Pons (tissue), 1 donor: ENCODE data around the gene GRK4.
A peak's percentile ranks its signal among the peaks of the same experiment; 100 is the strongest.

Source experiments
- DNase-seq: peaks from one replicate; pipeline ENCODE4 v3.0.0-alpha.2; 2016; ENCODE audit warnings: low spot score

Gene GRK4

DNA sequence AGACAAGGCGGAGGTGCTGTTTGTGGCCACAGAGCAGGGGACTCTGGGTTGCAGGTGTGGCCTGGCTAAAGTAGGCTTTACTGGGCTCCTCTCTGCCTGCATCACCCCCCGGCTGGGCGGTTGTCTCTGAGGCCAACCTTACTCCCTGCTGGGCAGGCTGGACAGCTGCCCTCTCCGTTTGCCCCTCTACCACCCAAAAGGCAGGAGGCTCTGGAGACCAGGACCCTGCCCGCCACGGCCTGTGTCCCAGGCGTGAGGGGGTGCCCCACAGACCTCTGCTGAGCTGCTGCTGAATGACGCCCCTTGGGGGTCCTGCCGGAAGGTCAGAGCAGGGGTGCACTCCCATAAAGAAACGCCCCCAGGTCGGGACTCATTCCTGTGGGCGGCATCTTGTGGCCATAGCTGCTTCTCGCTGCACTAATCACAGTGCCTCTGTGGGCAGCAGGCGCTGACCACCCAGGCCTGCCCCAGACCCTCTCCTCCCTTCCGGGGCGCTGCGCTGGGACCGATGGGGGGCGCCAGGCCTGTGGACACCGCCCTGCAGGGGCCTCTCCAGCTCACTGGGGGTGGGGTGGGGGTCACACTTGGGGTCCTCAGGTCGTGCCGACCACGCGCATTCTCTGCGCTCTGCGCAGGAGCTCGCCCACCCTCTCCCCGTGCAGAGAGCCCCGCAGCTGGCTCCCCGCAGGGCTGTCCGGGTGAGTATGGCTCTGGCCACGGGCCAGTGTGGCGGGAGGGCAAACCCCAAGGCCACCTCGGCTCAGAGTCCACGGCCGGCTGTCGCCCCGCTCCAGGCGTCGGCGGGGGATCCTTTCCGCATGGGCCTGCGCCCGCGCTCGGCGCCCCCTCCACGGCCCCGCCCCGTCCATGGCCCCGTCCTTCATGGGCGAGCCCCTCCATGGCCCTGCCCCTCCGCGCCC, 110.0 kb downstream of the GRK4 start:
- DNase-seq: no peak

GRCh38 chr4:3074078-3074845, 110.9 kb downstream of the GRK4 start, which contains the start of the genes HTT and HTT-AS:
HTT (plus strand) TSS chr4:3074681; CDS start chr4:3074826, 145 bp downstream.
HTT-AS (minus strand) TSS chr4:3074538.
- DNase-seq: peak; percentile 96

GRCh38 chr4:3074846-3075651, 111.7 kb downstream of the GRK4 start:
- DNase-seq: peak; percentile 45

- no peak for DNase-seq
Observed at GRCh38 chr4:3075652-3075981, 112.2 kb downstream of the GRK4 start.

DNA sequence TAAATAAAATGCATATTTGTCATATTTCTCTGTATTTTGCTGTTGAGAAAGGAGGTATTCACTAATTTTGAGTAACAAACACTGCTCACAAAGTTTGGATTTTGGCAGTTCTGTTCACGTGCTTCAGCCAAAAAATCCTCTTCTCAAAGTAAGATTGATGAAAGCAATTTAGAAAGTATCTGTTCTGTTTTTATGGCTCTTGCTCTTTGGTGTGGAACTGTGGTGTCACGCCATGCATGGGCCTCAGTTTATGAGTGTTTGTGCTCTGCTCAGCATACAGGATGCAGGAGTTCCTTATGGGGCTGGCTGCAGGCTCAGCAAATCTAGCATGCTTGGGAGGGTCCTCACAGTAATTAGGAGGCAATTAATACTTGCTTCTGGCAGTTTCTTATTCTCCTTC, 114.4 kb downstream of the GRK4 start:
- no peak for DNase-seq

DNA sequence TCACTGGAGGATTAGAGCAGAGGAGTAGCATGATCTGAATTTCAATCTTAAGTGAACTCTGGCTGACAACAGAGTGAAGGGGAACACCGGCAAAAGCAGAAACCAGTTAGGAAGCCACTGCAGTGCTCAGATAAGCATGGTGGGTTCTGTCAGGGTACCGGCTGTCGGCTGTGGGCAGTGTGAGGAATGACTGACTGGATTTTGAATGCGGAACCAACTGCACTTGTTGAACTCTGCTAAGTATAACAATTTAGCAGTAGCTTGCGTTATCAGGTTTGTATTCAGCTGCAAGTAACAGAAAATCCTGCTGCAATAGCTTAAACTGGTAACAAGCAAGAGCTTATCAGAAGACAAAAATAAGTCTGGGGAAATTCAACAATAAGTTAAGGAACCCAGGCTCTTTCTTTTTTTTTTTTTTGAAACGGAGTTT, 116.3 kb downstream of the GRK4 start:
- no peak for DNase-seq

DNA sequence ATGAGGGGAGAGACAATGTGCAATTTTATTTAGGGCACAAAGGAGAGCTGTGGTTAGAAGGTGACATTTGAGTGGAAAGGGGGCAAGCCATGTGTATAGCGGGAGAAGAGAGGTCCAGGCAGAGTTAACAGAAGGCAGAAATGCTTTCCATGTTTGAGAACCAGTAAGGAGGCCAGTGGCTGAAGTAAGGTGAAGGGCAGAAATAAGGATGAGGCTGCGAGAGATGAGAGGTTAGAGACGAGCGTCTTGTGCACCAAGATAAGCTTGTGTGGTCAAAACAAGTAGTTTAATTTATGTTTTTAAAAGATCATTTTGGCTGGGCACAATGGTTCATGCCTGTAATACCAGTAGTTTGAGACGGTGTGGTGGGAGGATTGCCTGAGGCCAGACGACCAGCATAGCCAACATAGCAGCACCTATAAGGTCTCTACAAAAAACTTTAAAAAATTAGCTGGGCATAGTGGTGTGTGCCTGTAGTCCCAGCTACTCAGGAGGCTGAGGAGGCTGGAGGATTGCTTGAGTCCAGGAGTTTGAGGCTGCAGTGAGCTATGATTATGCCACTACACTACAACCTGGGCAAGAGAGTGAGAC, 119.6 kb downstream of the GRK4 start:
- no peak for DNase-seq

DNA sequence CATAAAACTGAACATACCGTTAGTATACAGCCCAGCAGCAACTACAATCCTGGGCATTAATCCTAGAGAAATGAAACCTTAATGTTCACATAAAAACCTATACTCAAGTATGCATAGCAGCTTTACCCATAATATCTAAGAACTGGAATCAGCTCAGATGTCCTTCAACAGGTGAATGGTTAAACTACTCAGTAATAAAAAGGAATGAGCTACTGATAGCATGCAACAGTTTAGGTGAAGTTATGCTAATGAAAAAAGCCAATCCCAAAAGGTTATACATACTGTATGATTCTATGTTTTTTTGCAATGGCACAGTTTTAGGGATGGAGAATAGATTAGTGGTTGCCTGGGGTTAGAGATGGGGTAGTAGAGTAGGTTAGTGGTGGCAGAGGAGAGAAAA, 120.4 kb downstream of the GRK4 start:
- DNase-seq: no peak

DNA sequence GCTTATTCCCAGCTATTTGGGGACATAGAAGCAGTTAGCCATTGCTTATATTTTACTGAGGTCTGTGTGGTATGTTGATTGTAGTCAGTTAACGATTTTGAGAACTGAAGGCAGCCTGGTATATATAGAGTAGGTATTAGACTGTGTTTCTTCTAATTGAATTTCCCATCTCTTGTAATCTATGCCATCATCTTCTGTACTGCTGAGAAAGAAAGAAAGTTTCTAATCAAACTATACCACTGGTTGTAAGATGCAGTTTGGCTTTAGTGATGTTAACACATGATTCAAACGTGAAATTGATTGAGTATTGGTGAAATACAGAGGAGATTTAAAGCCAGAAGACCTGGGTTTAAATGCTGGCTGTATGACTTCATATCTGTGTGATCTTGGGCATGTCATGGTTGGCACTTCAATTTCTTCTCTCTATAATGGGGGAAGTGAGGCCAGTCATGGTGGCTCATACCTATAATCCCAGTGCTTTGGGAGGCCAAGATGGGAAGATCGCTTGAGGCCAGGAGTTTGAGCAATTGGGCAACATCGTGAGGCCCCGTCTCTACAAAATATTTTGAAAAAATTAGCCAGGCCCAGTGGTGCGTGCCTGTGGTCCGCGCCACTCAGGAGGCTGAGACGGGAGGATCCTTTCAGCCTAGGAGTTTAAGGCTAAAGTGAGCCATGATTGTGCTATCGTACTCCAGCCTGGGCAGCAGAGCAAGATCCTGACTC, 122.7 kb downstream of the GRK4 start:
- DNase-seq: no peak

GRCh38 chr4:3087115-3087797, 123.9 kb downstream of the GRK4 start:
- DNase-seq: no peak
